Dermis microvascular lymphatic vessel endothelial cell (primary cell): ENCODE results near the gene HELQ. TPM values are rescaled to one million over a fixed set of nuclear protein-coding genes. Genes with fewer than 3 reads are reported as not detected.
A peak's percentile ranks its signal among the peaks of the same experiment; 100 is the strongest.

ENCODE experiments used
- DNase-seq, 2 donors: peaks; one replicate each; pipeline versions ENCODE4 v3.0.0 to v3.0.0-alpha.2; 2010; ENCODE audit warnings: low read depth in 2 of 2
- total RNA-seq: library from RNA; depleted of rRNA; stranded (reverse); fragments of >200 nt; gene quantifications from 2 replicates; pipeline ENCODE4 v1.2.1, GENCODE V29; 2014

HELQ gene
- total RNA-seq, 1 donor from 2014 or later: 8.9 TPM

GRCh38 chr4:83372931-83373330 lies 82.7 kb downstream of the HELQ start:
- no peak for DNase-seq

- DNase-seq: no peak
Measured at GRCh38 chr4:83371936-83372335, 83.7 kb downstream of the HELQ start.

- DNase-seq: no peak
Measured at GRCh38 chr4:83371235-83371634, 84.4 kb downstream of the HELQ start.

GRCh38 chr4:83370640-83370906 lies 85.0 kb downstream of the HELQ start:
- DNase-seq: no peak

- DNase-seq: no peak
Measured at GRCh38 chr4:83369831-83370639, 85.6 kb downstream of the HELQ start.

GRCh38 chr4:83364312-83364711 lies 91.3 kb downstream of the HELQ start:
- no peak for DNase-seq

GRCh38 chr4:83362492-83363329 lies 92.9 kb downstream of the HELQ start:
- peak; percentile 29 to 61 for DNase-seq

- no peak for DNase-seq
Measured at GRCh38 chr4:83361416-83362103, 94.1 kb downstream of the HELQ start.

GRCh38 chr4:83360018-83360417 lies 95.6 kb downstream of the HELQ start:
- no peak for DNase-seq

GRCh38 chr4:83358410-83358809 lies 97.2 kb downstream of the HELQ start:
- peak in 1 of 2 donors; percentile 33 for DNase-seq

Other genes with a start within 250 kb of the HELQ start
- 20.3 and 20.7 TPM in 2 replicates for gene COQ2, start 171.0 kb downstream of the HELQ start, total RNA-seq
- gene HPSE, start 121.0 kb downstream of the HELQ start, total RNA-seq: 9.2 and 19.7 TPM in 2 replicates
- gene MRPS18C, start 235 bp upstream of the HELQ start, total RNA-seq: 16.7 and 24.6 TPM in 2 replicates
- gene ABRAXAS1, start 29.3 kb upstream of the HELQ start, total RNA-seq: 15.5 and 16.6 TPM in 2 replicates
- 14.5 and 17.3 TPM in 2 replicates for gene GPAT3, start 80.3 kb upstream of the HELQ start, total RNA-seq